ENCODE results near the gene COA1.
"Not testable (repeated sequence)": the region's sequence is repeated elsewhere in the genome, so short reads cannot be mapped to it uniquely, and the experiment has no call there.

The COA1 gene

DNA sequence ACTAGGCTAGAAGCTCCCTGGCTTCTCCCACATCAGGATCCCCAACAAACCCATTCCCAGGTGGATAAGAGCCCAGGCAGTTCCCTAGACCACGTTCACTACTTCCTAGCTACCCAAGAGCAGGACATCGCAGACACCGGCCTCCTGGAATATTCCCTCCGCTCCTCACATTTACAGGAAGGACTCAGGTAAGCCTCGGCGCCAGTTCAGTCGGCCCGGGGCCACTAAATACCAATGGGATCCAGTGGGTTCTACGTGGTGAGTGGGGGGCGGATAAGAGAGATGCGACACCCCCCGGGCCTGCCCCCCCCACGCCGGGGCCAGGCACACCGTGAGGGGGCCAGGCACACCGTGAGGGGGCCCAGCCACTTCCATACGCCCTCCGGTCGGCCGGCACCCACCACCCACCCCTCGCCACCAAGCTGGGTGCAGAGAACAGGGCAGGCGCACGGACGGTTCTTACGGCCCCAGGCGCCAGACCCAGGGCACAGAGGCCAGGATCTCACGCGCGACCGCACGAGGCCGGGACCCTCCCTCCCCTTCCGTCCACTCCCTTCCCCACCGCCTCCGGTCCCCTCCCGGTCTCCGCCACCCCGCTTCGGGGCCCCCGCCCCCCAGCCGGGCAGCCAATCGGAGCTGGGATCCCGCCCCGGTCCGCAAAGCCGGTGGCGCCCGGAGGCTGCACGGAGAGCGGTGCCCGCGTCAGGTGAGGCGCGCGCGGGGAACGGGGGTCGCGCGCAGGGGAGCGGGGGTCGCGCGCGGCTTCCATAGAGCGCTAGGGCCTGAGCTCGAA lies 28.9 kb upstream of the COA1 start, which contains the start of gene BLVRA:
BLVRA (plus strand) TSS at position 652 of the 793 bp plus-strand sequence. CDS start 12,479 bp downstream, outside the sequence.
- no peak for DNase-seq

DNA sequence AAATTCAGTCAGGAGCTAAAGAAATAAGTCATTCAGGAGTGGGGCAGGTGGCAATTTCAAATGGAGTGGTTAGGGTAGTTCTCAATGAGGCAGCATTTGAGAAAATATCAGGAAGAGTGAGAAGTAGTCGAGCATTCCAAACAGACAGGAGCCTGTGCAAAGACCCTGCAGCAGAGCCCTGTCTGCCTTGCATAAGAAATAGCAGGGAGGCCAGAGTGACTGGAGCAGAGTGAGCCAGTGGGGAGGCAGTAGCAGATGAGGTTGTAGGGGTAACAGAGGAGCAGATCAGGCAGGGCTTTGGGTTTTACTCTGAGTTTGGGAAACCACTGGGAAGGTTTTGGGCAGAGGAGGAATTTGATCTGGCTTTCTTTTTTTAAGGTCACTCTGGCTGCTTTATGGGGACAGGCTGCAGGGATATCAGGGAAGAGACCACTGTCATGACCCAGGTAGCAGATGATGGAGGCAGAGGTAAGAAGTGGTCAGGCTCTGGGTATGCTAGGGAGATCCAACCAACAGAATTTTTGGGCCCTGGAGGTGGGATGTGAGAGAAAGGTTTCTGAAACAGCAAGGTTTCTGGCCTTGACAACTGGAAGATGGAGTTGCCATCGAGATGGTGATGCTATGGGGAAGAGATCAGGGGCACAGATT lies 27.9 kb upstream of the COA1 start:
- no peak for DNase-seq

DNA sequence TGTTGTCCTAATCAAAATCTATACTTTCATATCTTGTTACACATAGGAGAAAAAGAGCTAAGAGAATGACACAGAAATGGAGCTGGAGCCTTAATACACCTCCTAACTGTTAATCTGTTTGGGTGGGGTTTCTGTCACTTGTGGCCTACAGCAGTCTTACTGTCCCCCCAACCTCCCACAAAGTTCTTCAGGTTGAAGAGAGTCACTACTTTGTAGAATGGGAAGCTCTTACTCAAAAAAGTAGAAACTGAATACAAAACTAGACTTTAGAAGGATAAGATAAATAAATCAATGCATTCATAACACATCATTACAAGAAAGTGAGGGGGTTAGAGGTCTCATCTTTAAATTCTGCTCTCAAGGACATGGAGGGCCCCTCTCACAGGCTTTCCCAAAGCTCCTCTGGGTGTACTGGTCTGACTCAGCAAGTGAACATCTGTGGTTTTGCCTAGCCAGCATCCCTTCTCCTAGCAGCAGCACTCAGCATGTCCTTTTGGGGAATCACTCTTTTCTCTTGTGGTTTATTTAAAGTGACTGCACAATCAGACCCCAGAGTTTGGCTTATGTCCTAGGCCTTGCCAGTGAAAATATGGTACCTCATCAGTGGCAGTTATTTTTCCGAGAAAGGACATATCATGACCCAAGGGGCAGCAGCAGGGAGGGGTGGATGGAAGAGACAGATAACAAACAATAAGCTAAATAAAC lies 27.2 kb upstream of the COA1 start:
- DNase-seq, result no peak

DNA sequence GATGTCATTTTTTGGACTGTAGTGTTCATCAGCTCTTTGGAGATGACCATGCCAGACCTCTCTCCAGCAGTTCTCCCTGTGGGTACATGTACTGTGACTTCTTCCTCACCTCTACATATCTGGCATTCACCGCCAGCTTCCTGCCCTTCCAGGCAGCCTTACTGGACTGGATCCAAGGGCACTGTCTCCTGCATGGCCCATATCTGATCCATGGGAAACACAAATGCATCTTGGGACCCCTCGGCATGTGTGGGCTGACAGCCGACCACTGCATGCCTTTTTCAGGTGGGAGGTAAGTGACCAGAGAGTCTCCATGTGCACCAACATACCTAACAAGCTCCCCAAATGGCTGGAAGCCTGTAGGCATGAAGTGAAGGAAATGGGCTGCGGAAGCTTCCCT lies 25.3 kb upstream of the COA1 start:
- DNase-seq, result no peak

DNA sequence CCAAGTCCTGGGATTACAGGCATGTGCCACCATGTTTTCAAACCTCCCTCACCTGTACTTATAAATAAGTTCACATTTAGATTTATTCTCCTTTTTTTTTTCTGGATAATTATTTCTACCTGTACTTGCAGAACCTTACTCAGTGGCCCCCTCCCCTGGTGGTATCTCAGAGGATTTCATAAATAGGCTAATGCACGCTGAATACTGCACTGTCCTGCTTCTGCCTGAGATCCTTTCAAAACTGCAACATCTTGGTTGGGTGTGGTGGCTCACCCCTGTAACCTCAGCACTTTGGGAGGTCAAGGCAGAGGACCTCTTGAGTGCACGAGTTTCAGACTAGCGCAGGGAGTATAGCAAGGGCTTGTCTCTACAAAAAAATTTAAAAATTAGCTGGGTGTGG lies 24.5 kb upstream of the COA1 start:
- no peak for DNase-seq

DNA sequence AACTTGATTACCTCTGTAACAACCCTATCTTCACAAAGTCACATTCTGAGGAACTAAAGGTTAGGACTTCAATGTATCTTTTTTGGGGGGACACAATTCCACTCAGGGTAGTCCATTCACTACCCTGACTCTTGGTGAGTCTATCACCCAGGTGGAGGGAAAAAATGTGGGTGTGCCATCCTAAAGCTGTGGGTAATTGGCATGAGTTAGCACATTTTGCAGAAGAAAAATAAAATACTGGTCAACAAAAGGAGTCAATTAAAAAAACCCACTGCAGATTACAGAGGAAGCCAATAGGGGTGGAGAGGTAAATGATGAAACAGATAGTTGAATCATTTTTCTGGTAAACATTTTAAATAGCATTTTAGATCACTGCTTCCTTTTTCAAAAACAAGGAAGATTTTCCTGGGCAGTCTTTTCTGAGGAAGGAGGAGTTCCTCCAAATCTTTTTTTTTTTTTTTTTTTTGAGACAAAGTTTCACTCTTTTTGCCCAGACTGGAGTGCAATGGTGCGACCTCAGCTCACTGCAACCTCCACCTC lies 24.0 kb upstream of the COA1 start:
- DNase-seq, result no peak

DNA sequence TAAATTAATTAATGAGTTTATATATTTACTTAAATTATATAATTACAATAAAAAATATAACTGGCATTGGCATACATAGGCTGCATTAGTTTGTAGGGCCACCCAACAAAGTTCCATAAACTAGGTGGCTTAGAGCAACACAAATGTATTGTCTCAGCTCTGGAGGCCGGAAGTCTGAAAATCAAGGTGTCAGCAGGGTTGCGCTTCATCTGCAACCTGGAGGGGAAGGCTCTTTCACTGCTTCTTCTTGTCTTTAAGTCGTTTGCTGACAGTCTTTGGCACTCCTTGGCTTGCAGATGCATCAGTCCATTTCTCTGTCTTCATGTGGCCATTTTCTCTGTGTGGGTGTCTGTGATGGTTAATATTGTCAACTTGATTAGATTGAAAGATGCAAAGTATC lies 23.1 kb upstream of the COA1 start:
- DNase-seq, result no peak

DNA sequence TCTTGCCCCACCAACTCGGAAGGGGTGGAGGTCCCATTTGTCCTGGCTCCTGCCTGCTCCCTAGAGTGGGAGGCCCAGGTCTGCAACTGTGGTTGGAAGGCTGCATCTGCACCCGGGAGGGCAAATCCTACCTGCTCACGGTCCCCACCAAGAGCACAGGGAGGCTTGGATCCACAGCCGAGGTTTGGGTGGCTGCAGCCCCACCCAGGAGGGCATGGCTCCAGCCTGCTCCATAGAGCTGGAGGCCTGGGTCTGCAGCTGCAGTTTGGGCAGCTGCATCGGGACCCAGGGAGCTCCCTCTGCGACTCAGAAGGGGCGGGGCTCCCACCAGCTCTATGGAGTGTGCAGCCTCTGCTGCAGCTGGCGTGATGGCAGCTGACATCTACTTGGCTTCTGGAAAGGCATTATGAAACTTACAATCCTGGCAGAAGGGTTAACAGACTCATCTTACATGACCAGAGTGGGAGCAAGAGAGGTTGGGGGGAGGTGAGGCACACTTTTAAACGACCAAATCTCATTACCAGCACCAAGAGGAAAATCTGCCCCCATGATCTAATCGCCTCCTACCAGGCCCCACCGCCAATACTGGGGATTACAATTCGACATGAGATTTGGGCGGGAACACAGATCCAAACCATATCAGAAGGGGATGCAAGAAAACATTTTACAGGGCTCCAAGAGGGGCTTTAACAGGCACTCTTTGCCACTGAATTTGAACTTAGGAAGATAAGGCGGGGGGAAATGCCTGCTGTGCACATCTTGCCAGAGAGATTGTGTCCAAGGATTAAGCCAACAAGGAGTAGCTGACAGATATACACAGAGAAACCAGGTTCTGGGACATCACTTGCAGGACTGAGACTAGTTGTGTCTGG lies 20.9 kb upstream of the COA1 start:
- no peak for DNase-seq

DNA sequence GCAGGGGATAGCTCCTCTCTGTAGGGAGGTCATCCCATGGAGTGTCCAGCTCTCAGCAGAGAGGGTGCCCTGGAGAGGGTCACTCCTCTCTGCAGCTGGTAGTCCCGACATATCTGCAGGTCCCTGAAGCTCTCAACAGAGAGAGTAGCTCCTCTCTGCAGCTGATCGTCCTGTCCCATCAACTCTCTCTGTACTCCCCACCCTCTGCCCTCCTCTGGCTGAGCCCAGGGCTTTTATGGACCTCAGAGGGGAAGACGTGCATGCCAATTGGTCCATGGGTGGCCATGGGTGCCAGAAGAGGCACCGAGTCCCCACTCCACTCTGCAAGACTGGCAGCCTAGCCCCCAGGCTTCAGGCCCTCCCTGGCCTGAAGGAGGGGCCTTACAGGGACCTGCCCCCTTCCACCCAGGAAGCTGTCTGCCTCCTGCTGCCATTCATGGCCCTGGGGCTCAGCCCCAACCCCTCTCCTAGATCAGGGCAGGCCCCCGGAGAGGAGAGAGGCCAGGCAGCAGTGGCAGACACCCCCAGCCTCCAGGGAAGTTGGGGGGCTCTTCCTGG lies 20.1 kb upstream of the COA1 start:
- no peak for DNase-seq

DNA sequence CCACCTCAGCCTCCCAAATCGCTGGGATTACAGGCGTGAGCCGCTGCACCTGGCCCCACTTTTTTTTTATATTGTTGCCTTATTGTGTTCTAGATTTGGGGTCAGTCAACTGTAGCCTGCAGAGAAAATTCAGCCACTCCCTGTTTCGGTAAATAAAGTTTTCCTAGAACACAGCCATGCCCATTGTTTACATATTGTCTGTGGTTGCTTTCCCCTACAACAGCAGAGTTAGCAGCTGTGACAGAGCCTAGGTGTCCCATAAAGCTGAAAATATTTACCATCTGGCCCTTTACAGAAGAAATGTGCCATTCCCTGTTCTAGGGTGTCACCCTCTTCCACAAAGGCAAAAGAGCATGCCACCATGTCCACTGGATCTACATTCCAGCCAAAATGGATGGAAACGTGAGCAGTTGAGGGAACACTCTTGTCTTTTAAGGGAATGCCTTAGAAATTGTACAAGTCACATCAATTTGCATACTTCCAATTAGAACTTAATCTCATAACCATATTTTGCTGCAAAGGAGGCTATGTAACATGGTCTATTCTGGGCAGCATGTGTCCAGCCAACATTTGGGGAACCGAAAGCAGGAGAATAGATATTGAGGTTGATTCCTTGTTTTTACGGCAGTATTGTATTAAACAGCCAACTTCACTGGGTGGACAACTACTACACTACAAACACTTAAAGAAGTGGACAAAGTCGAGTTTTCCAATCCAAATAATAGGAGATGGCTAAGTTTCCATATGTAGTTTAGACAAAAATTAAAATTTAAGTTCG lies 18.2 kb upstream of the COA1 start:
- DNase-seq, result no peak

DNA sequence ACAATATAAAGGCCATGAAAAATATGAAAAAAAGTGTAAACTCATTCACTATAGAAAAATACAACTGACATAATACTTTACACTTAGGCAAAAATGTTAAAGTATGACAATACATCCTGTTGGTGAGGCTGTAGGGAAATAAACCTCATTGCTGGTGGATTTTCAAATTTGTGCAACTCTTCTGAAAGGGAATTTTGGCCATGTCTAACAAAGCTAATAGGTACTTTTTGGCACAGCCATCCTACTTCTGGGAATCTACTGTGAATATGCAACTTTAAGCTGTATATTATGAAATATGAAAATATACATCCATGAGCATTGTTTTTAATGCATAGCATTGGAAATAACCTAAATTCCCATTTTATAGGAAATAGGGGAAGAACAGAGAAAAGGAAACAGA lies 13.4 kb upstream of the COA1 start:
- DNase-seq, result no peak

DNA sequence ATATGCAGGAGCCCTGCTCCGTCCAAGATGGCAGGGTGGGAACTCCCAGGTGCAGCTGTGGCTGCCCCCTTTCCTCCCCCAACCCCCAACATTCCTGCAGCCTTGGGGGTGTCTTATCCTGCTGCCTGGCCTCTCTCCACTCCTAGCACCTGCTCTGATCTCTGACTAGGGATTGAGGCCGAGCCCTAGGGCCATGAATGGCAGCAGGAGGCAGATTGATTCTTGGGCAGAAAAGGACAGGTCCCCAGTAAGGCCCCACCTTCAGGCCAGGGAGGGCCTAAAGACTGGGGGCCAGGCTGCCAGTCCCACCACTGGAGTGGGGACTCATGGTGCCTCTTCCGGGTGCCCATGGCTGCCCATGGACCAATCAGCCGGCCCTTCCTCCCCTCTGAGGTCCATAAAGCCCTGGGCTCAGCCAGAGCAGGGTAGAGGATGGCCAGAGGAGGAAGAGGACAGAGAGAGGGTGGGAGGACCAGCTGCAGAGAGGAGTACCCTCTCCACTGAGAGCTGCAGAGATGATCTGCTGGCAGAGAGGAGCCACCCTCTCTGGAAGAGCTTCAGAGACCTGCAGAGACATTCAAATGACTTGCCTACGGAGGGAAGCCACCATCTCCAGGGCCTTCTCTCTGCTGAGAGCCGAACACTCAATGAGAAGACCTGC lies 8.3 kb upstream of the COA1 start:
- no peak for DNase-seq

DNA sequence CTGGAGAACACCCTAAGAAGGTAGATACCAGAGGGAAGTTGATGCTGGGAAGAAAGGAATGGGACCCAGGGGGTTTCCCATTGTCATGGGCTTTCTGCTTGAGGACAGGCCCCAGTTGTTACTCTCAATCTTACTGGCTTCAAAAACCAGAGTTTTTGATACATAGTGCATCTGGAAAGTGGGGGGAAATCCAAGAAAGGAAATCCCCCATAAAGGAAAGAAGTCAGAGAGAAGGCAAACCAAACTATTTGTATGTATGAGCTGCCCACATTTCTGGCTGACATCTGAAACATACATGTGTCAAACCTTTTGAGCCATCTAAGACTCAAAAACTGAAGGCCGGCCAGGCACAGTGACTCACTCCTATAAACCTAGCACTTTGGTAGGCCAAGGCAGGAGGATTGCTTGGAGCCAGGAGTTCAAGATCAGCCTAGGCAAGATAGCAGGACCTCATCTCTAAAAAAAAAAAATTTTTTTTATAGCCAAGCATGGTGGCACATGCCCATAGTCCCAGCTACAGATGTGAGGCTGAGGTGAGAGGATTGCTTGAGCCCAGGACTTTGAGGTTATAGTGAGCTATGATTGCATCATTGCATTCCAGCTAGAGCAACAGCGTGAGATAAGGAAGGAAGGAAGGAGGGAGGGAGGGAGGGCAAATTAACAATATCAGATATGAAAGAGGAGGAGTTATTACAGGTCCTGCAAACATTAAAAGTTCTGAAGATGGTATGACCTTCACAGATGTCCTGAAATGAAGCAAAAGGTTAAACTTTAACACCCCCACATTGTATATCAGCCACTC lies 6.7 kb upstream of the COA1 start:
- no peak for DNase-seq

DNA sequence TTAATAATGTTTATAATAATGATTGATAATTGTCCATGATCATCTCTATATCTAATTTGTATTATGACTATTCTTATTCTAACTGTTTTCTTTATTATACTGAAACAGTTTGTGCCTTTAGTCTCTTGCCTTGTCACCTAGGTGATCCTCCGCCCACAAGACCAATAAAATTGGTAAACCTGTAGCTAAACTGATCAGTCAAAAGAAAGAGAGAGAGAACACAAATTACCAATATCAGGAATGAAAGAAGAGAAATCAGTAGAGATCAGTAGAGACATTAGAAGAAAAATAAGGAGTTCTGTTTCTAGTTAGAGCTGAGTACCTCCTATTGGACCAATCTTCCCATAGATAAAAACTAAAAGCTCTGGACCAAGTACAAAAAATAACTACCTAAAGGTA lies 6.1 kb upstream of the COA1 start:
- DNase-seq, result no peak

DNA sequence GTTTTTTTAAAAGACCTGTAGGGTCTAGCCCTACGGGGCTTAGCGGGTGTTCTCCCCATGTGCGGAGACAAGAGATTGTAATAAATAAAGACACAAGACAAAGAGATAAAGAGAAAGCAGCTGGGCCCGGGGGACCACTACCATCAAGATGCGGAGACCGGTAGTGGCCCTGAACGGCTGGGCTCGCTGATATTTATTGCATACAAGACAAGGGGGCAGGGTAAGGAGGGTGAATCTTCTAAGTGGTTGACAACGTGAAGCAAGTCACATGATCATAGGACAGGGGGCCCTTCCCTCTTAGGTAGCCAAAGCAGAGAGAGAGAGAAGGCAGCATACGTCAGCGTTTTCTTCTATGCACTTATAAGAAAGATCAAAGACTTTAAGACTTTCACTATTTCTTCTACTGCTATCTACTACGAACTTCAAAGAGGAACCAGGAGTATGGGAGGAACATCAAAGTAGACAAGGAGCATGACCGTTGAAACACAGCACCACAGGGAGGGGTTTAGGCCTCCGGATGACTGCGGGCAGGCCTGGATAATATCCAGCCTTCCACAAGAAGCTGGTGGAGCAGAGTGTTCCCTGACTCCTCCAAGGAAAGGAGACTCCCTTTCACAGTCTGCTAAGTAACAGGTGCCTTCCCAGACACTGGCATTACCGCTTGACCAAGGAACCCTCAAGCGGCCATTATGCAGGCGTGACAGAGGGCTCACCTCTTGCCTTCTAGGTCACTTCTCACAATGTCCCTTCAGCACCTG lies 5.4 kb upstream of the COA1 start:
- DNase-seq, result not testable (repeated sequence)

DNA sequence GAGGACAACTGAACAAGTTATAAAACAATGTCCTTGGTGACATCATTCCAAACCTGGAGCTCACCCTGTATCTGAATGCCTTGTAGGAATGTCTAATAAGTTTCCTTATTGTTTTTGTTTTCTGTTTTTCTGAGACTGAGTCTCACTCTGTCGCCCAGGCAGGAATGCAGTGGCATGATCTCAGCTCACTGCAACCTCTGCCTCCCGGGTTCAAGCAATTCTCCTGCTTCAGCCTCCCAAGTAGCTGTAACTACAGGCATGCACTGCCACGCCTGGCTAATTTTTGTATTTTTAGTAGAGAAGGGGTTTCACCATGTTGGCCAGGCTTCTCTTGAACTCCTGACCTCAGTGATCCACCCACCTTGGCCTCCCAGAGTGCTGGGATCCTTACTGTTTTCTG lies 2.2 kb upstream of the COA1 start:
- not testable (repeated sequence) for DNase-seq

DNA sequence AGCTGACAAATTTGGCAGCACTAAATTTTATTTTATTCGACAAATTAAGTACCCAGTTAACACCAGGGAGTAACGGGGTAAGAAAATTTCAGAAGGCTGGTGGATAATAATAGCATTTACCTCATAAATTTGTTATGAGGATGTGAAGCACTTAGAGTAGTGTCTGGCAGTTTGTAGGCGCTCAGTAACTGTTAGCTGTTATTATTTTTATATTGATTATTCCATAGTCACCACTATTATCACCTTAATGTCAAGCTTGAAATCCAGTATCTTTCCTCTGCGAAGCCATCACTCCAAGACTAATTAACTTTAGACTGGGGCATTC lies 563 bp upstream of the COA1 start:
- DNase-seq, result no peak

DNA sequence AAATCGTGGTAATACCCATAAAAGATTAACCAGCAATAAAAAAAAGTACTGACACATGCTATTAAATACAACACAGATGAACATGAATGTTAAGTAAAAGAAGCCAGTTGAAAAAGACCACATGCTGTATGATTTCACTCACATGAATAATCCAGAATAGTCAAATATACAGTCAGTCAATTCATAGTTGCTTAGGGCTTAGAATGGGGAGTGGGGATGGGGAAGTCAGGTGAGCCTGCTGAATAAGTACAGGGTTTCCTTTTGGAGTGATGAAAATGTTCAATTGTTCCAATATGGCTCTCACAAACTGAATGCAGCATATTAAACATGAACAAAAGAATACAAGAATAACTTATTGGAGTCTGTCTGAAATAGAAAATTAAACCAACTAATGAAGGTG lies 1.8 kb downstream of the COA1 start:
- no peak for DNase-seq

DNA sequence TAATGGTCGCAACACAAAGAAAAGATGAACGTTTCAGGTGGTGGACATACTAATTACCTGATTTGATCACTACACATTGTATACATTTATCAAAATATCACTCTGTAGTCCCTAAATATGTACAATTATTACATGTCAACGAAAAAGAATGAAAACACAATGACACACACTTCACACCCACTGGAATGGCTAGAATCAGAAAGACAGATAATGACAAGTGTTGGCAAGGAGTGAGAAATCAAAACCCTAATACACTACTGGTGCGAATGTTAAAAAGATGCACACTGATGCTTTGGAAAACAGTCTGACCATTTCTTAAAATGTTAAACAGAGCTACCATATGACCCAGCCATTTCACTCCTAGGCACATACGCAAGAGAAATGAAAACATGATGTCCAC lies 2.3 kb downstream of the COA1 start:
- no peak for DNase-seq

DNA sequence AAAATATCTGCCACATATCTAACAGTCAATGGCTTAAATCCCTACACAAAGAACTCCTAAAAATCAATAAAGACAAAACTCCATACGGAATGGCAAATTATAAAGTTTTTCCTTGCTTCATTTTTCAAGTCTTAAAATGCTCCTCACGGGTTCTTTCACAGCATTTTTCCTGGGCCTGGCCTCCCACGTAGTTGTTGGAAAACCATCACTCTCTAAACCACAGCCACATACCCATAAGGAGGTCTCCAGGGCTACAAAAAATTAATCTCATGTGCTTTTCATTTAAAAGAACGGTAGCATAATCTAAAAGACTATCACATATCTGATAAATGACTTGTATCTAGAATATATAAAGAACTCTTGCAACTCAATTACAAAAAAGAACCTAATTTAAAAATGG lies 2.9 kb downstream of the COA1 start:
- DNase-seq, result no peak
